Right atrium auricular region (tissue), 2 donors: ENCODE data around the gene SCN4B. TPM values are rescaled to one million over a fixed set of nuclear protein-coding genes. Genes with fewer than 3 reads are reported as not detected.

ENCODE experiments used
- DNase-seq: peaks from one replicate; pipeline ENCODE4 v3.0.0-alpha.2; 2019; ENCODE audit warnings: low spot score
- H3K27ac ChIP-seq, 2 donors: fragments of 200-600 bp; sonication (generic); 1 replicate in 1 of 2; 2 replicates in 1 of 2; pipeline ENCODE4 v1.5.1; 2016 to 2019
- H3K27me3 ChIP-seq, 2 donors: fragments of 200-600 bp; sonication (generic); one replicate each; pipeline versions ENCODE4 v1.5.1 to v1.6.0; 2017 to 2019
- H3K36me3 ChIP-seq: fragments of 200-600 bp; sonication (generic); one replicate; pipeline ENCODE4 v1.5.1; 2016
- H3K4me1 ChIP-seq, 2 donors: fragments of 200-600 bp; sonication (generic); one replicate each; pipeline versions ENCODE4 v1.5.1 to v1.6.0; 2017 to 2019
- H3K4me3 ChIP-seq, 2 donors: fragments of 200-600 bp; sonication (generic); 1 replicate in 1 of 2; 2 replicates in 1 of 2; pipeline ENCODE4 v1.5.1; 2017 to 2019; ENCODE audit warnings: mild to moderate bottlenecking in 1 of 2, moderate library complexity in 1 of 2
- H3K9me3 ChIP-seq, 2 donors: fragments of 200-600 bp; sonication (generic); one replicate each; pipeline ENCODE4 v1.5.1; 2019
- total RNA-seq, 2 donors: library from RNA; depleted of rRNA; stranded (reverse); fragments of >200 nt; gene quantifications; one replicate each; pipeline ENCODE4 v1.1.0, GENCODE V29; 2016
- TF ChIP-seq, protein P1 (sequence below), 2 donors: fragments of 200-600 bp; sonication (generic); IDR thresholded peaks; one replicate each; pipeline ENCODE4 v1.5.1; 2019; ENCODE audit warnings: antibody characterized with exemption in 2 of 2

Gene SCN4B
- total RNA-seq, 2 donors from 2014 or later = 2.5 to 11.8 TPM

DNA sequence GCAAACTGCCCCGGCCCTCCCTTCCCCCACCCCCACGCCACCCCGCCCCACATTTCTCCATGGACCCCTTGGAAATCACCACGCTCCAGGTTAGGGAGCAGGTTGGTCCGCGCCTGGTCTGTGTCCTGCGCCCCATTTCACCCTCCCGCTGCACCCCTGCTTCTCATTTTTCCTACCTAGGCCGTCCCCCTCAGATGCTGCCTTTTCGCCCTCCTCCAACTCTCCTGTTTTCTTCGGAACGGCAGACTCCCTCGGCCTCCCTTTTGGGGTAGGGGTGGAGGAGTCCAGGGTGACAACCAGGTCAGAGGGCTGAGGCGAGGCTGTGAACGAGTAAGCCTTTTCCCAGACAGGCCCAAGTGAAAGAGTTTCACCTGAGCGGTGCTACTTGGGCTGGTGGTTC is 893 bp upstream of the SCN4B start:
- TF ChIP-seq, protein P1, sequence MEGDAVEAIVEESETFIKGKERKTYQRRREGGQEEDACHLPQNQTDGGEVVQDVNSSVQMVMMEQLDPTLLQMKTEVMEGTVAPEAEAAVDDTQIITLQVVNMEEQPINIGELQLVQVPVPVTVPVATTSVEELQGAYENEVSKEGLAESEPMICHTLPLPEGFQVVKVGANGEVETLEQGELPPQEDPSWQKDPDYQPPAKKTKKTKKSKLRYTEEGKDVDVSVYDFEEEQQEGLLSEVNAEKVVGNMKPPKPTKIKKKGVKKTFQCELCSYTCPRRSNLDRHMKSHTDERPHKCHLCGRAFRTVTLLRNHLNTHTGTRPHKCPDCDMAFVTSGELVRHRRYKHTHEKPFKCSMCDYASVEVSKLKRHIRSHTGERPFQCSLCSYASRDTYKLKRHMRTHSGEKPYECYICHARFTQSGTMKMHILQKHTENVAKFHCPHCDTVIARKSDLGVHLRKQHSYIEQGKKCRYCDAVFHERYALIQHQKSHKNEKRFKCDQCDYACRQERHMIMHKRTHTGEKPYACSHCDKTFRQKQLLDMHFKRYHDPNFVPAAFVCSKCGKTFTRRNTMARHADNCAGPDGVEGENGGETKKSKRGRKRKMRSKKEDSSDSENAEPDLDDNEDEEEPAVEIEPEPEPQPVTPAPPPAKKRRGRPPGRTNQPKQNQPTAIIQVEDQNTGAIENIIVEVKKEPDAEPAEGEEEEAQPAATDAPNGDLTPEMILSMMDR (IDR thresholded peaks at IDR 0.05) = no peak
- no peak for DNase-seq
- H3K27me3 ChIP-seq = no peaks in the 10 kb centered on the region

DNA sequence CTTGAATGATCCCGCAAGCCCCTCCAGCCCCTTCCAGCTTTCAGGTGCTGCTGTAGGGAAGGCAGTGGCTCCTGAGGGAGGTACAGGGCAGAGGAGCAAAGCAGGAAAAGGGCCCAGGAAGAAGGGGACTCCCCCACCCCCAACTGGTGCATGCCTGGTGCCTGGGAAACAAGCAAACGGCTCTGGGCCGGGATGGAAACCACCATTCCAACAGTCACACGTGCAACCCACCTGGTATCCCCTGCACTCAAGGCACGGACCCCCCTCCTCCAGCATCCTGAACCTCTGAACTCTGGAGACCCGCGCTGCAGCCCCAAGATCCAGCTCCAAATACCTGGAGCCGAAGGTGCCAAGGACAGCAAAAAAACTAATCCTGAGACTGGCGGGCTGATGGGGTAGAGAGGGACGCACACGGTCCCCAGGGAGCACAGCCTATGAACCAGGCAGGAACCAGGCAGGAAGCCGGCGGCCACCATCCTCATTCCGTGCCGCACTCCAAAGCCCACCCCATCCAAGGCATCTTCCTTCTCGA is 537 bp downstream of the SCN4B start:
- Histone ChIP-seq H3K4me1 (peaks cover 0 to 30% of the 10 kb centered on the region in 2 donors), H3K9me3 (no peaks in the 10 kb centered on the region), H3K27ac (peak overlapping the region; percentile 9 to 37), H3K4me3 (peak overlapping the region; percentile 41 to 61), H3K27me3 (no peaks in the 10 kb centered on the region), H3K36me3 (no peaks in the 10 kb centered on the region)
- no peak for DNase-seq
- TF ChIP-seq, protein P1 (IDR thresholded peaks at IDR 0.05) = no peak

More for the DNA sequence above, 893 bp upstream of the SCN4B start:
- no peaks in the 10 kb centered on the region for H3K36me3 ChIP-seq
- H3K4me1 ChIP-seq = peaks cover 0 to 30% of the 10 kb centered on the region in 2 donors
- H3K27ac ChIP-seq = no peak overlapping the region
- no peaks in the 10 kb centered on the region for H3K9me3 ChIP-seq
- H3K4me3 ChIP-seq = peak overlapping the region; percentile 41 to 61

DNA sequence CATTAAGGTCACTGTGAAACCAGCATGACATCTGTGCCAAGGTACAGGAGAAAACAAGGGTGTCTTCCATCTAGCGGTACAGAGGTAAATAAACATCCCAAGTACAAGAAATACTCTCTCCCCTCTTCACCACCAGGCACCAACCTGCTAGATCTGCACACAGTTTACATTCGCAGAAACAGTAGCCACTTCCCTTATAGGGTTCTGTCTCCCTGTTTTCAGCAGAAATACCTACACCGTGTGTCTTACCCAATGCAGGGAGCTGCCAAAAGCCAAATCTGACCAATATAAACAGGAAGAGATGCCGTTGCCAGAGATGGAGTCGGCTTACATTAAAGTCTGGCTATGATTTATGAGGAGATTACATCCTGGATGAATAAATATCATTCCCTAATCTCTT is 1.2 kb downstream of the SCN4B start:
- Histone ChIP-seq H3K9me3 (no peaks in the 10 kb centered on the region), H3K4me1 (peaks cover 0 to 26% of the 10 kb centered on the region in 2 donors), H3K36me3 (no peaks in the 10 kb centered on the region), H3K27ac (no peak overlapping the region), H3K4me3 (peak overlapping the region in 1 of 2 donors; percentile 61), H3K27me3 (no peaks in the 10 kb centered on the region)
- DNase-seq = no peak
- TF ChIP-seq, protein P1 (IDR thresholded peaks at IDR 0.05) = no peak

GRCh38 chr11:118149493-118149892 is 3.1 kb downstream of the SCN4B start:
- TF ChIP-seq, protein P1 (IDR thresholded peaks at IDR 0.05) = no peak
- H3K4me3 ChIP-seq = no peak overlapping the region
- H3K36me3 ChIP-seq = no peaks in the 10 kb centered on the region
- H3K27me3 ChIP-seq = no peaks in the 10 kb centered on the region
- peaks cover 0 to 33% of the 10 kb centered on the region in 2 donors for H3K4me1 ChIP-seq
- H3K27ac ChIP-seq = no peak overlapping the region
- no peak for DNase-seq
- no peaks in the 10 kb centered on the region for H3K9me3 ChIP-seq

DNA sequence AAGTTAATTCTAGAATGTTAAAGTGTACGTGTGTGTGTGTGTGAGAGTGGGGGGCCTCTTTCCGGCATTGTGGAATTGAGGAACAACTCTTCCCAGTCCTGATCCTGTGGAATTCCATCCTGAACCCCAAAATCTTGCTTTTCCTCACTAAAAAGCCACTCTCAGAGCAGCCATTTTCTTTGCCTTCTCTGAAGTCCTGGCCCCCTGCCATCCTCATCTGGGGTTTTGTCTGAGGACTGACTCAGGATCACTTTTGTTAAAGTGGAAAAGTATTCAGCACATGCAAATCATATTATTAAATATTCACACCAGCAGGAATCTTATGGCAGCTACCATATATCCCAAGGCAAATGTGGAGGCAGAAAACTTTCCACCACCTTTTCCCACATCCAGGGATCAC is 3.8 kb downstream of the SCN4B start:
- Histone ChIP-seq H3K27me3 (no peaks in the 10 kb centered on the region), H3K4me3 (no peak overlapping the region), H3K27ac (no peak overlapping the region), H3K9me3 (no peaks in the 10 kb centered on the region), H3K4me1 (peaks cover 0 to 40% of the 10 kb centered on the region in 2 donors), H3K36me3 (no peaks in the 10 kb centered on the region)
- TF ChIP-seq, protein P1 (IDR thresholded peaks at IDR 0.05) = no peak
- no peak for DNase-seq

- no peaks in the 10 kb centered on the region for H3K9me3 ChIP-seq
- TF ChIP-seq, protein P1 (IDR thresholded peaks at IDR 0.05) = no peak
- peaks cover 0 to 37% of the 10 kb centered on the region in 2 donors for H3K4me1 ChIP-seq
- DNase-seq = no peak
- peak overlapping the region in 1 of 2 donors; percentile 25 for H3K27ac ChIP-seq
- H3K4me3 ChIP-seq = no peak overlapping the region
- H3K36me3 ChIP-seq = no peaks in the 10 kb centered on the region
- H3K27me3 ChIP-seq = no peaks in the 10 kb centered on the region
Observed at GRCh38 chr11:118148240-118148639, 4.4 kb downstream of the SCN4B start.
